HG03571 (cell line): Measurements from ENCODE around the gene SUPT20H.

Experiments
- ATAC-seq: cut with Tn5 transposase; IDR thresholded peaks from one replicate; pipeline ENCODE4 v1.9.1; 2021; ENCODE audit not compliant: unreplicated experiment

SUPT20H gene

GRCh38 chr13:37009692-37010091 lies 49.8 kb downstream of the SUPT20H start:
- ATAC-seq = no peak

- ATAC-seq = no peak
Observed at GRCh38 chr13:37001921-37002250, 57.6 kb downstream of the SUPT20H start.

- peak; percentile 72 for ATAC-seq
Observed at GRCh38 chr13:36999054-36999714, 60.3 kb downstream of the SUPT20H start, which contains the start of gene ALG5. ALG5 (minus strand) TSS chr13:36999340; CDS start chr13:36999300, 40 bp downstream.

- no peak for ATAC-seq
Observed at GRCh38 chr13:36998624-36999041, 60.9 kb downstream of the SUPT20H start.

- no peak for ATAC-seq
Observed at GRCh38 chr13:36997716-36998427, 61.6 kb downstream of the SUPT20H start.

GRCh38 chr13:36992362-36992761 lies 67.1 kb downstream of the SUPT20H start:
- ATAC-seq = no peak

- ATAC-seq = no peak
Observed at GRCh38 chr13:36986462-36987240, 72.8 kb downstream of the SUPT20H start.

- no peak for ATAC-seq
Observed at GRCh38 chr13:36981156-36981743, 78.2 kb downstream of the SUPT20H start.

GRCh38 chr13:36979361-36980050 lies 80.0 kb downstream of the SUPT20H start:
- no peak for ATAC-seq

GRCh38 chr13:36975172-36975571 lies 84.3 kb downstream of the SUPT20H start:
- ATAC-seq = no peak

- no peak for ATAC-seq
Observed at GRCh38 chr13:36973621-36974295, 85.7 kb downstream of the SUPT20H start.

GRCh38 chr13:36973009-36973408 lies 86.5 kb downstream of the SUPT20H start:
- no peak for ATAC-seq

GRCh38 chr13:36966404-36966803 lies 93.1 kb downstream of the SUPT20H start:
- ATAC-seq = no peak

- no peak for ATAC-seq
Observed at GRCh38 chr13:36965767-36966166, 93.7 kb downstream of the SUPT20H start.

- ATAC-seq = no peak
Observed at GRCh38 chr13:36959456-36960116, 99.9 kb downstream of the SUPT20H start.
